ENCODE results near the gene TMEM63B.

Gene TMEM63B

GRCh38 chr6:44126320-44127149, 819 bp upstream of the TMEM63B start:
- TF ChIP-seq CTCF (IDR thresholded peaks at IDR 0.05; ENCODE audit: borderline replicate concordance, control extremely low read depth, extremely low read depth, insufficient read depth, missing control alignments): no peak
- in situ Hi-C loops (cut with MboI; ENCODE audit: low sequenced_read_pairs, unreplicated experiment): no loop called here
- peak; percentile 83 for DNase-seq (ENCODE audit: low spot score)

GRCh38 chr6:44128020-44128917, 915 bp downstream of the TMEM63B start:
- peak; percentile 30 for TF ChIP-seq CTCF (IDR thresholded peaks at IDR 0.05; ENCODE audit: borderline replicate concordance, control extremely low read depth, extremely low read depth, insufficient read depth, missing control alignments)
- DNase-seq (ENCODE audit: low spot score): peak; percentile 73

GRCh38 chr6:44129841-44130322, 2.5 kb downstream of the TMEM63B start:
- no peak for DNase-seq (ENCODE audit: low spot score)
- no peak for TF ChIP-seq CTCF (IDR thresholded peaks at IDR 0.05; ENCODE audit: borderline replicate concordance, control extremely low read depth, extremely low read depth, insufficient read depth, missing control alignments)
- in situ Hi-C loops (cut with MboI; ENCODE audit: low sequenced_read_pairs, unreplicated experiment): no loop called here

More at GRCh38 chr6:44128020-44128917, 915 bp downstream of the TMEM63B start:
- in situ Hi-C loops (cut with MboI; ENCODE audit: low sequenced_read_pairs, unreplicated experiment): no loop called here

GRCh38 chr6:44131892-44132291, 4.5 kb downstream of the TMEM63B start:
- in situ Hi-C loops (cut with MboI; ENCODE audit: low sequenced_read_pairs, unreplicated experiment): no loop called here
- DNase-seq (ENCODE audit: low spot score): no peak
- no peak for TF ChIP-seq CTCF (IDR thresholded peaks at IDR 0.05; ENCODE audit: borderline replicate concordance, control extremely low read depth, extremely low read depth, insufficient read depth, missing control alignments)

- DNase-seq (ENCODE audit: low spot score): no peak
- no peak for TF ChIP-seq CTCF (IDR thresholded peaks at IDR 0.05; ENCODE audit: borderline replicate concordance, control extremely low read depth, extremely low read depth, insufficient read depth, missing control alignments)
- in situ Hi-C loops (cut with MboI; ENCODE audit: low sequenced_read_pairs, unreplicated experiment): no loop called here
These were observed 5.1 kb downstream of the TMEM63B start for GRCh38 chr6:44132476-44132875.
